RWPE1 (cell line): Measurements from ENCODE around the gene CEACAM19.
"Not testable (repeated sequence)": the region's sequence is repeated elsewhere in the genome, so short reads cannot be mapped to it uniquely, and the experiment has no call there.

ENCODE experiments used
- CTCF ChIA-PET: fragments of 350-600 bp; sonication (Branson Sonifier 250); formaldehyde crosslinking; extraction: SDS; loops from one replicate; lab custom pipeline; 2021; lab: Yijun Ruan, JAX
- POLR2A ChIA-PET: fragments of 400-600 bp; formaldehyde crosslinking; extraction: SDS; loops from one replicate; lab custom pipeline; 2020; ENCODE audit warnings: antibody characterized with exemption; ENCODE audit not compliant: low non-redundant PET; lab: Yijun Ruan, JAX
- DNase-seq: peaks from one replicate; pipeline ENCODE4 v3.0.0; 2012; ENCODE audit warnings: low spot score
- H3K27ac ChIP-seq: fragments of 450-650 bp; 2 replicates; pipeline ENCODE4 v1.5.1; 2017
- CTCF ChIP-seq: fragments of 450-650 bp; conservative IDR thresholded peaks from 2 replicates; pipeline ENCODE4 v1.5.1; 2017; ENCODE audit warnings: low read depth, mild to moderate bottlenecking

Gene CEACAM19

GRCh38 chr19:44682807-44683206 lies 11.5 kb downstream of the CEACAM19 start:
- H3K27ac ChIP-seq: no peak overlapping the region
- DNase-seq: no peak
- POLR2A ChIA-PET: no interaction called here
- CTCF ChIA-PET: no interaction called here
- no peak for TF ChIP-seq CTCF

- ChIA-PET POLR2A (no interaction called here), CTCF (interaction anchor here (0.7 kb wide), 1 partner anchor 113 kb away, joined by 3 read pairs; no protein-coding TSS in a partner anchor)
- no peak for TF ChIP-seq CTCF
- H3K27ac ChIP-seq: peak overlapping the region; percentile 80
- no peak for DNase-seq
These were observed 12.3 kb downstream of the CEACAM19 start for GRCh38 chr19:44683434-44684210.

- H3K27ac ChIP-seq: peak overlapping the region; percentile 80
- POLR2A ChIA-PET, CTCF ChIA-PET, DNase-seq: not testable (repeated sequence)
These were observed 13.1 kb downstream of the CEACAM19 start for GRCh38 chr19:44684396-44684795.

- peak; percentile 47 for DNase-seq
These were observed 13.9 kb downstream of the CEACAM19 start for GRCh38 chr19:44684892-44685863.

GRCh38 chr19:44685877-44686276 lies 14.6 kb downstream of the CEACAM19 start:
- CTCF ChIA-PET: no interaction called here
- POLR2A ChIA-PET: no interaction called here
- no peak for DNase-seq
- H3K27ac ChIP-seq: peak overlapping the region; percentile 80
- no peak for TF ChIP-seq CTCF

More at GRCh38 chr19:44684892-44685863, 13.9 kb downstream of the CEACAM19 start:
- H3K27ac ChIP-seq: peak overlapping the region; percentile 80
- no peak for TF ChIP-seq CTCF
- ChIA-PET CTCF (no interaction called here), POLR2A (no interaction called here)

- POLR2A ChIA-PET: no interaction called here
- DNase-seq: no peak
- no peak overlapping the region; the same call in 1 of the 2 replicates for H3K27ac ChIP-seq
- no peak for TF ChIP-seq CTCF
- CTCF ChIA-PET: no interaction called here
These were observed 15.6 kb downstream of the CEACAM19 start for GRCh38 chr19:44686896-44687295.
